Keratinocyte (primary cell): ENCODE data around the gene PARD3B. TPM values are rescaled to one million over a fixed set of nuclear protein-coding genes. Genes with fewer than 3 reads are reported as not detected.

ENCODE experiments used
- DNase-seq: peaks from one replicate; pipeline ENCODE4 v3.0.0-alpha.2; 2011; ENCODE audit warnings: low read depth, missing footprints, low spot score
- FAIRE-seq: peaks from 2 replicates; lab custom pipeline; 2011; peaks lifted over from hg19 to GRCh38; lab: Jason Lieb, UNC
- H2AFZ ChIP-seq: 2 replicates; pipeline ENCODE4 v1.6.0; 2012; ENCODE audit warnings: low read length, control low read depth, inconsistent platforms; ENCODE audit not compliant: control insufficient read depth
- H3K27ac ChIP-seq: 2 replicates; pipeline ENCODE4 v1.5.1; 2011; ENCODE audit warnings: low read length; ENCODE audit not compliant: control insufficient read depth, insufficient read depth
- H3K27me3 ChIP-seq: 3 replicates; pipeline ENCODE4 v1.6.0; 2011; ENCODE audit warnings: low read length; ENCODE audit not compliant: control insufficient read depth, insufficient read depth; ENCODE audit errors: extremely low read depth
- H3K36me3 ChIP-seq, 2 experiments: 2 replicates in 1 of 2; 3 replicates in 1 of 2; pipeline ENCODE4 v1.5.1; 2011; ENCODE audit warnings: low read length in 2 of 2, mild to moderate bottlenecking in 1 of 2; ENCODE audit not compliant: control insufficient read depth in 2 of 2, insufficient read depth in 2 of 2; ENCODE audit errors: extremely low read depth in 1 of 2
- H3K4me1 ChIP-seq: 3 replicates; pipeline ENCODE4 v1.5.1; 2011; ENCODE audit warnings: low read length; ENCODE audit not compliant: control insufficient read depth, insufficient read depth; ENCODE audit errors: extremely low read depth
- H3K4me2 ChIP-seq: 3 replicates; pipeline ENCODE4 v1.6.0; 2011; ENCODE audit warnings: low read depth, low read length; ENCODE audit not compliant: control insufficient read depth, insufficient read depth; ENCODE audit errors: extremely low read depth
- H3K4me3 ChIP-seq, 3 experiments: fragments of 200-600 bp in 1 of 3; sonication (generic) in 1 of 3; 2 replicates in 2 of 3; 3 replicates in 1 of 3; pipeline ENCODE4 v1.5.1; 2011 to 2016; ENCODE audit warnings: low read length in 3 of 3, mild to moderate bottlenecking in 3 of 3, control low read depth in 2 of 3, inconsistent platforms in 1 of 3, low read depth in 1 of 3, mixed read lengths in 1 of 3, mixed run types in 1 of 3, moderate library complexity in 1 of 3; ENCODE audit not compliant: control insufficient read depth in 2 of 3, insufficient read depth in 2 of 3; ENCODE audit errors: extremely low read depth in 1 of 3
- H3K79me2 ChIP-seq: 2 replicates; pipeline ENCODE4 v1.6.0; 2012; ENCODE audit warnings: low read length; ENCODE audit not compliant: control insufficient read depth, insufficient read depth
- H3K9ac ChIP-seq: 3 replicates; pipeline ENCODE4 v1.6.0; 2011; ENCODE audit warnings: low read length; ENCODE audit not compliant: control insufficient read depth, insufficient read depth; ENCODE audit errors: extremely low read depth
- H3K9me1 ChIP-seq: 3 replicates; pipeline ENCODE4 v1.6.0; 2011; ENCODE audit warnings: low read length; ENCODE audit not compliant: control insufficient read depth, insufficient read depth; ENCODE audit errors: extremely low read depth
- H3K9me3 ChIP-seq: 2 replicates; pipeline ENCODE4 v1.5.1; 2012; ENCODE audit warnings: low read depth, low read length; ENCODE audit not compliant: control insufficient read depth
- H4K20me1 ChIP-seq: 3 replicates; pipeline ENCODE4 v1.6.0; 2011; ENCODE audit warnings: low read length; ENCODE audit not compliant: control insufficient read depth, insufficient read depth; ENCODE audit errors: extremely low read depth
- CTCF ChIP-seq, 3 experiments: IDR thresholded peaks in 1 of 3; conservative IDR thresholded peaks in 1 of 3; optimal IDR thresholded peaks in 1 of 3; 2 replicates in 2 of 3; 3 replicates in 1 of 3; pipeline versions ENCODE3 to v1.5.1; 2011; ENCODE audit warnings: low read length in 3 of 3, mild to moderate bottlenecking in 3 of 3, moderate library complexity in 2 of 3, control low read depth in 1 of 3, inconsistent platforms in 1 of 3; ENCODE audit not compliant: insufficient read depth in 2 of 3; ENCODE audit errors: extremely low read depth in 1 of 3
- EZH2 ChIP-seq: IDR thresholded peaks from one replicate; pipeline ENCODE4 v1.6.1; 2012; ENCODE audit warnings: inconsistent platforms, mild to moderate bottlenecking, low read length, moderate library complexity
- dilution Hi-C: fragments of 300-500 bp; cut with MboI; formaldehyde crosslinking; loops from one replicate; pipeline ENCODE4 v1.7.0; 2020; ENCODE audit warnings: low sequenced_read_pairs; ENCODE audit not compliant: extremely low pct_ligation_motif_present
- polyA plus RNA-seq, 5 experiments: library from polyadenylated mRNA; depleted of rRNA in 3 of 5; stranded (reverse) in 3 of 5; stranded (forward) in 1 of 5; unstranded in 1 of 5; fragments of >200 nt; gene quantifications; 1 replicate in 1 of 5; 2 replicates in 3 of 5; 3 replicates in 1 of 5; pipeline versions ENCODE4 v1.2.1 to v1.2.3, GENCODE V29; 2011 to 2012; ENCODE audit warnings: missing spikeins in 2 of 5, low read depth in 1 of 5, low replicate concordance in 1 of 5

PARD3B gene
- polyA plus RNA-seq, 1 donor (not counting 4 experiments of a cell fraction or from before 2014, with no cell fraction given): 1.2 TPM

- Histone ChIP-seq H3K9me3 (no peaks in the 10 kb centered on the region), H3K4me1 (no peaks in the 10 kb centered on the region), H3K27ac (no peak overlapping the region), H3K9ac (no peak overlapping the region), H3K36me3 (no peaks in the 10 kb centered on the region), H3K4me2 (no peak overlapping the region), H3K27me3 (no peaks in the 10 kb centered on the region), H2AFZ (no peak overlapping the region), H4K20me1 (no peaks in the 10 kb centered on the region), H3K4me3 (no peak overlapping the region), H3K9me1 (no peaks in the 10 kb centered on the region), H3K79me2 (no peaks in the 10 kb centered on the region)
- FAIRE-seq (no peak), DNase-seq (no peak)
- TF ChIP-seq CTCF (optimal IDR thresholded peaks at IDR 0.05 in 1 of 3, IDR thresholded peaks at IDR 0.05 in 1 of 3, conservative IDR thresholded peaks at IDR 0.05 in 1 of 3; ENCODE audit: extremely low read depth in 1 of 3, insufficient read depth in 2 of 3, low read length in 3 of 3) (no peak), EZH2 (no peak)
- dilution Hi-C loops: no loop called here
Measured at GRCh38 chr2:205045706-205046105, 500.4 kb downstream of the PARD3B start.

DNA sequence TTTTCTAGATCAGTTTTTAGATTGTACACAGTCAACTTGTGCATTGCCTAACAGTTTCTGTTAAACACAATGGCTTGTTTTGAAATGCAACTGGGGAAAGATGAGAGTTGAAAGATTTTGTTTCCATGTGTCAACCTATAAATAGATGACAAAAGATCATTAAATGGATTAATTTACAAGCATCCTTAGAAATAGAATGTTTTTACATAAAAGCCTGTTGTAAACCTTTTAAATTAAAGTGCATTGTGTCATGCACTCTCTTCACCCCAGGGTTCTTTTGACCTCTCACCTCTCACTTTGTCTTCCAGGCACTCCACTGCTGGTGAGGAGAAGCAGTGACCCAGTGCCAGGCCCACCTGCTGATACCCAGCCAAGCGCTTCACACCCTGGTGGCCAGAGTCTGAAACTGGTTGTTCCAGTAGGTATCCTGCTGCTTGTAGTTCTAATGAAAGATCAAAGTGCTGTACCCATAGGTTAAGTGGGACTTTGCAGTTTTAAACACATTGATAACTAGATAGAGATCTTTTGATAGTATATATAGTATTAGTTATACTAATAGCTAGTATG is 502.1 kb downstream of the PARD3B start:
- no peaks in the 10 kb centered on the region for H3K9me1 ChIP-seq
- no peak for FAIRE-seq
- H3K27ac ChIP-seq: no peak overlapping the region
- H4K20me1 ChIP-seq: no peaks in the 10 kb centered on the region
- no peak overlapping the region for H3K4me2 ChIP-seq
- no peaks in the 10 kb centered on the region for H3K9me3 ChIP-seq
- no peaks in the 10 kb centered on the region for H3K4me1 ChIP-seq
- no peak overlapping the region for H2AFZ ChIP-seq
- TF ChIP-seq EZH2: no peak
- no peak for TF ChIP-seq CTCF (optimal IDR thresholded peaks at IDR 0.05 in 1 of 3, IDR thresholded peaks at IDR 0.05 in 1 of 3, conservative IDR thresholded peaks at IDR 0.05 in 1 of 3; ENCODE audit: extremely low read depth in 1 of 3, insufficient read depth in 2 of 3, low read length in 3 of 3)
- no peaks in the 10 kb centered on the region for H3K36me3 ChIP-seq
- dilution Hi-C loops: no loop called here
- no peaks in the 10 kb centered on the region for H3K27me3 ChIP-seq
- no peaks in the 10 kb centered on the region for H3K79me2 ChIP-seq
- H3K4me3 ChIP-seq: no peak overlapping the region
- no peak for DNase-seq
- no peak overlapping the region for H3K9ac ChIP-seq
